DND-41 (cell line): ENCODE results near the gene SCMH1.
"Not testable (repeated sequence)": the region's sequence is repeated elsewhere in the genome, so short reads cannot be mapped to it uniquely, and the experiment has no call there.

Source experiments
- ATAC-seq: fragments of 200-7000 bp; cut with Tn5 transposase; 3 replicates; pipeline ENCODE4 v1.9.1; 2021; ENCODE audit warnings: low read depth; ENCODE audit not compliant: insufficient read depth
- DNase-seq: peaks from one replicate; pipeline ENCODE4 v3.0.0-alpha.2; 2020
- H2AFZ ChIP-seq: 2 replicates; pipeline ENCODE4 v1.6.0; 2012; ENCODE audit warnings: low read depth, low read length
- H3K27ac ChIP-seq: 2 replicates; pipeline ENCODE4 v1.5.1; 2012; ENCODE audit warnings: low read length, inconsistent platforms
- H3K27me3 ChIP-seq: fragments of 200-600 bp; sonication (generic); 2 replicates; pipeline ENCODE4 v1.6.0; 2012; ENCODE audit warnings: low read length, mild to moderate bottlenecking, inconsistent platforms; ENCODE audit not compliant: insufficient read depth, poor library complexity
- H3K36me3 ChIP-seq: 2 replicates; pipeline ENCODE4 v1.5.1; 2012; ENCODE audit warnings: low read length, inconsistent platforms; ENCODE audit not compliant: insufficient read depth
- H3K4me1 ChIP-seq: 2 replicates; pipeline ENCODE4 v1.5.1; 2012; ENCODE audit warnings: mild to moderate bottlenecking, low read length; ENCODE audit not compliant: insufficient read depth
- H3K4me2 ChIP-seq: 2 replicates; pipeline ENCODE4 v1.6.0; 2012; ENCODE audit warnings: mild to moderate bottlenecking, moderate library complexity, low read length, inconsistent platforms; ENCODE audit not compliant: insufficient read depth
- H3K4me3 ChIP-seq, 2 experiments: fragments of 200-600 bp in 1 of 2; shearing (Covaris generic) in 1 of 2; 2 replicates each; pipeline ENCODE4 v1.5.1; 2012 to 2016; ENCODE audit warnings: inconsistent platforms in 2 of 2, low read length in 2 of 2, mild to moderate bottlenecking in 2 of 2, low read depth in 1 of 2, moderate library complexity in 1 of 2
- H3K79me2 ChIP-seq: 2 replicates; pipeline ENCODE4 v1.6.0; 2012; ENCODE audit warnings: low read length, inconsistent platforms; ENCODE audit not compliant: insufficient read depth
- H3K9ac ChIP-seq: 2 replicates; pipeline ENCODE4 v1.6.0; 2012; ENCODE audit warnings: low read depth, mild to moderate bottlenecking, inconsistent platforms, low read length, moderate library complexity
- H3K9me3 ChIP-seq: 2 replicates; pipeline ENCODE4 v1.5.1; 2012; ENCODE audit warnings: low read length, moderate library complexity, mild to moderate bottlenecking, inconsistent platforms; ENCODE audit not compliant: insufficient read depth, severe bottlenecking
- H4K20me1 ChIP-seq: 2 replicates; pipeline ENCODE4 v1.6.0; 2012; ENCODE audit warnings: low read length; ENCODE audit not compliant: insufficient read depth
- EZH2 ChIP-seq: IDR thresholded peaks from 3 replicates; pipeline ENCODE4 v1.6.1; 2012; ENCODE audit warnings: borderline replicate concordance, low read depth, mild to moderate bottlenecking, moderate library complexity, low read length, inconsistent platforms; ENCODE audit not compliant: severe bottlenecking
- TF ChIP-seq, protein P1 (sequence below): IDR thresholded peaks from 2 replicates; pipeline ENCODE4 v1.5.1; 2012; ENCODE audit warnings: borderline replicate concordance, low read length, moderate library complexity, mild to moderate bottlenecking; ENCODE audit not compliant: poor library complexity, severe bottlenecking; ENCODE audit errors: extremely low read depth

SCMH1 gene

DNA sequence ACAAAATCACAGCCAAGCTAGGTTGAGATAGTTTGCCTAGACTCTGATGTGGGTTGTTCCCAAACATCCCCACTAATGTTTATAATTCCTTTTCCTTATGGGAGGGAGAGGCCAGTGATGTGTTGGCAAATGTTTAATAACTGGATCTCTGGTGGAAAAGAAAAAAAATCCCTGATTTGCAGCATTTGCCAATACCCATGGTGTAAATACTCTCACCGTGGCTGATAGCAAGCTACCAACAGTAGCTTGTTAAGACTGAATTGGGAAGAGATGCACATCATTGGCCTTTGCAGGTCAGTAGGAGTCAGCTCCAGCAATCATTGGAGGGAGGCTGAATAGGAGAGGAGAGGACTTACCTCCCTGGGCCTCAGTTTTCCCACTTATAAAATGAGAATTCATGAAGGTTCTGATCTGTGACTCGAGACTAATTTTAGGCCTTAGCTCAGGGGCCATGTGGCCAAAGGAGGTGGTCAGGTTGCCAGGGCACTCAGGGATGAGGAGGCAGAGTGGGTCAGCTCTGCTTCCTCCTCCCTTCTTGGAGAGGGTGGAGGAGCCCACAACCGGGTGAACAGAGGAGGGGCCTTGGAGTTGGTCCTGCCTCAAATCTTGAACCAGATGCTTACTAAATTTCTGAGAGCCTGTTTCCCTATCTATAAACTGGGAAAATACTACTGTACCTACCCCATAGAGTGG lies 20.0 kb upstream of the SCMH1 start:
- Histone ChIP-seq H3K9ac (no peak overlapping the region), H2AFZ (no peak overlapping the region), H3K4me1 (no peaks in the 10 kb centered on the region), H3K36me3 (no peaks in the 10 kb centered on the region), H3K27me3 (no peaks in the 10 kb centered on the region), H3K4me2 (no peak overlapping the region), H3K4me3 (no peak overlapping the region), H3K79me2 (no peaks in the 10 kb centered on the region), H3K9me3 (peaks cover 1% of the 10 kb centered on the region), H4K20me1 (no peaks in the 10 kb centered on the region), H3K27ac (no peak overlapping the region)
- no peak for DNase-seq
- no peak for ATAC-seq
- TF ChIP-seq, protein P1, sequence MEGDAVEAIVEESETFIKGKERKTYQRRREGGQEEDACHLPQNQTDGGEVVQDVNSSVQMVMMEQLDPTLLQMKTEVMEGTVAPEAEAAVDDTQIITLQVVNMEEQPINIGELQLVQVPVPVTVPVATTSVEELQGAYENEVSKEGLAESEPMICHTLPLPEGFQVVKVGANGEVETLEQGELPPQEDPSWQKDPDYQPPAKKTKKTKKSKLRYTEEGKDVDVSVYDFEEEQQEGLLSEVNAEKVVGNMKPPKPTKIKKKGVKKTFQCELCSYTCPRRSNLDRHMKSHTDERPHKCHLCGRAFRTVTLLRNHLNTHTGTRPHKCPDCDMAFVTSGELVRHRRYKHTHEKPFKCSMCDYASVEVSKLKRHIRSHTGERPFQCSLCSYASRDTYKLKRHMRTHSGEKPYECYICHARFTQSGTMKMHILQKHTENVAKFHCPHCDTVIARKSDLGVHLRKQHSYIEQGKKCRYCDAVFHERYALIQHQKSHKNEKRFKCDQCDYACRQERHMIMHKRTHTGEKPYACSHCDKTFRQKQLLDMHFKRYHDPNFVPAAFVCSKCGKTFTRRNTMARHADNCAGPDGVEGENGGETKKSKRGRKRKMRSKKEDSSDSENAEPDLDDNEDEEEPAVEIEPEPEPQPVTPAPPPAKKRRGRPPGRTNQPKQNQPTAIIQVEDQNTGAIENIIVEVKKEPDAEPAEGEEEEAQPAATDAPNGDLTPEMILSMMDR = no peak

DNA sequence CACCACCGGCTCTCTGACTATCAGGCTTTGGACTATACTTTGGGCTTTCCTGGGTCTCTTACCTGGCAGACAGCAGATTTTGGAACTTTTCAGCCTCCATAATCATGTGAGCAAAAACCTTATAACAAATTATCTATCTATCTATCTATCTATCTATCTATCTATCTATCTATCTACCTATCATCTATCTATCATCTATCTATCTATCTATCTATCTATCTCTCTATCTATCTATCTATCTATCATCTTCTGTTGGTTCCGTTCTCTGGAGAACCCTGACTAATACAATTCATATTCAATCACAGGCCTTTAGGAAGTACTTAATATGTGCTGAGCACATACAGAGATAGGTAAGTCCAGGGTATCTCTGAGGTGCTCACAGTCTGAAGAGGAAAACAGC lies 18.7 kb upstream of the SCMH1 start:
- no peaks in the 10 kb centered on the region for H3K79me2 ChIP-seq
- no peak overlapping the region for H3K27ac ChIP-seq
- no peak overlapping the region for H3K9ac ChIP-seq
- no peak overlapping the region for H2AFZ ChIP-seq
- TF ChIP-seq, protein P1 = no peak
- TF ChIP-seq EZH2 = no peak
- H3K9me3 ChIP-seq = peaks cover 2% of the 10 kb centered on the region
- no peak overlapping the region for H3K4me2 ChIP-seq
- H4K20me1 ChIP-seq = no peaks in the 10 kb centered on the region
- no peak overlapping the region for H3K4me3 ChIP-seq
- ATAC-seq = no peak
- no peaks in the 10 kb centered on the region for H3K27me3 ChIP-seq
- DNase-seq = no peak
- no peaks in the 10 kb centered on the region for H3K4me1 ChIP-seq
- no peaks in the 10 kb centered on the region for H3K36me3 ChIP-seq

DNA sequence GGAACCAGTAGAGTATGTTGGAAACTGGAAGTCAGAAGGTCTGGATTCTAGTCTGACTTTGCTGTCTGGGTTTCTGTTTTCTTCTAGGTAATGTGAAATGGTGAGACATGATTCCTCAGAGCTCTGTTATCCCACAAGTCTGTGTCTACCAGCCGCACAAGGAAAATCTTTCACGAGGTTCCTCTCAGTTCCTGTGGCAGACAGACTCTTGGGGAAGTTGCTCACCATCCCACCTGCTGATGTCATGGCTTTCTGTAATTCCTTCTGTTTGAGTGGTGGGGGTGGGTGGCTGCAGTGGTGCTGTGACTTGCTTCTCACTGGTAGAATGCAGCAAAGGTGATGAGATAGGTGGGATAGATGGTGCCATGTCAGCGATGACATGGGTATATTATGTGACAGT lies 17.1 kb upstream of the SCMH1 start:
- Histone ChIP-seq H3K27me3 (no peaks in the 10 kb centered on the region), H3K4me2 (no peak overlapping the region), H3K36me3 (no peaks in the 10 kb centered on the region), H3K4me1 (no peaks in the 10 kb centered on the region), H3K4me3 (no peak overlapping the region), H3K9ac (no peak overlapping the region), H3K9me3 (peaks cover 4% of the 10 kb centered on the region), H3K27ac (no peak overlapping the region), H2AFZ (no peak overlapping the region), H3K79me2 (no peaks in the 10 kb centered on the region), H4K20me1 (no peaks in the 10 kb centered on the region)
- TF ChIP-seq EZH2 = no peak
- TF ChIP-seq, protein P1 = no peak
- DNase-seq (no peak), ATAC-seq (no peak)

DNA sequence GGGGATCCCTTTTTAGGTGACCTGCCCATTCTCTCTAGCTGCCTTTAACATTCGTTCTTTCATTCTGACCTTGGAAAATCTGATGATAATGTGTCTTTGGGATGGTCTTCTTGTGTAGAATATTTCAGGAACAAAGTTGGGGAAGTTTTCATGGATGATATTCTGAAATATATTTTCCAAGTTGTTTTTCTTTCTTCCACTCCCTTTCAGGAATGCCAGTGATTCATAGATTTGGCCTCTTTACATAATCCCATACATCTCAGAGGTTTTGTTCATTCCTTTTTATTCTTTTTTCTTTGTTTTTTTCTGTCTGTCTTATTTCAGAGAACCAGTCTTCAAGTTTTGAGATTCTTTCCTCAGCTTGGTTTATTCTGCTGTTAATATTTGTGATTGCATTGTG lies 13.9 kb upstream of the SCMH1 start:
- no peak overlapping the region for H3K4me2 ChIP-seq
- H3K27me3 ChIP-seq = no peaks in the 10 kb centered on the region
- no peak for DNase-seq
- H3K4me1 ChIP-seq = no peaks in the 10 kb centered on the region
- H2AFZ ChIP-seq = no peak overlapping the region
- H3K9ac ChIP-seq = no peak overlapping the region
- no peak for ATAC-seq
- H3K9me3 ChIP-seq = peaks cover 4% of the 10 kb centered on the region
- H4K20me1 ChIP-seq = no peaks in the 10 kb centered on the region
- H3K79me2 ChIP-seq = no peaks in the 10 kb centered on the region
- no peak overlapping the region for H3K4me3 ChIP-seq
- no peak for TF ChIP-seq EZH2
- TF ChIP-seq, protein P1 = no peak
- H3K27ac ChIP-seq = no peak overlapping the region
- H3K36me3 ChIP-seq = no peaks in the 10 kb centered on the region

DNA sequence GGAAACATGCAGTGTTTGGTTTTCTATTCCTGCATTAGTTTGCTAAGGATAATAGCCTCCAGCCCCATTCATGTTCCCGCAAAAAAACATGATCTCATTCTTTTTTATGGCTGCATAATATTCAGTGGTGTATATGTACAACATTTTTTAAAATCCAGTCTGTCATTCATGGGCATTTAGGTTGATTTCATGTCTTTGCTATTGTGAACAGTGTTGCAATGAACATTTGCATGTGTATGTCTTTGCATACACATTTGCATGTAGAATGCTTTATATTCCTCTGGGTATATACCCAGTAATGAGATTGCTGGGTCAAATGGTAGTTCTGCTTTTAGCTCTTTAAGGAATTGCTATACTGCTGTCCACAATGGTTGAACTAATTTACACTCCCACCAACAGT lies 9.0 kb upstream of the SCMH1 start:
- not testable (repeated sequence) for H4K20me1 ChIP-seq, DNase-seq, H2AFZ ChIP-seq, H3K4me1 ChIP-seq, H3K79me2 ChIP-seq, H3K27me3 ChIP-seq, H3K4me2 ChIP-seq, H3K27ac ChIP-seq, H3K36me3 ChIP-seq, H3K4me3 ChIP-seq, ATAC-seq, H3K9ac ChIP-seq, H3K9me3 ChIP-seq
